ENCODE data around the gene NDUFA11. TPM values are rescaled to one million over a fixed set of nuclear protein-coding genes. Genes with fewer than 3 reads are reported as not detected.

The NDUFA11 gene
- total and polyA plus RNA-seq, 11 donors = 388 to 945 (median 491) TPM

GRCh38 chr19:5899728-5900526 is 3.7 kb downstream of the NDUFA11 start:
- DNase-seq (no peak), ATAC-seq (no peak)
- Histone ChIP-seq H3K4me1 (peaks cover 0 to 51% (median 18%) of the 10 kb centered on the region in 12 donors), H3K36me3 (peaks cover 0 to 38% (median 24%) of the 10 kb centered on the region in 9 donors), H3K27ac (no peak overlapping the region), H3K27me3 (no peaks in the 10 kb centered on the region), H3K9me3 (no peaks in the 10 kb centered on the region), H3K4me3 (no peak overlapping the region)
- TF ChIP-seq POLR2A (IDR thresholded peaks at IDR 0.05) (no peak), CTCF (IDR thresholded peaks at IDR 0.05) (no peak)
- intact Hi-C loops (cut with DNase I) = loop anchor here in 5 of 10 donors (5.0 to 10.0 kb wide), 5 partner anchors 75 to 475 kb away; partner anchors contain the start of genes RANBP3 (in 2 of the 5), ALKBH7 (in 1 of the 5), NRTN (in 1 of the 5) and PSPN (in 1 of the 5)
- WGBS, 4 donors = 85 to 89% (median 88%) methylated on average over 10 to 13 of the region's 13 CpGs

GRCh38 chr19:5897189-5897969 is 6.2 kb downstream of the NDUFA11 start:
- no peak for DNase-seq
- H3K4me3 ChIP-seq = no peak overlapping the region
- H3K27me3 ChIP-seq = no peaks in the 10 kb centered on the region
- intact Hi-C loops (cut with DNase I) = loop anchor here in 1 of 10 donors (5.0 kb wide), 1 partner anchor 90 kb away; the partner anchor contains the start of gene NRTN
- TF ChIP-seq POLR2A (IDR thresholded peaks at IDR 0.05) (no peak), CTCF (IDR thresholded peaks at IDR 0.05) (no peak)
- H3K4me1 ChIP-seq = peaks cover 0 to 69% (median 27%) of the 10 kb centered on the region in 12 donors
- no peak for ATAC-seq
- WGBS, 4 donors = 87 to 93% (median 91%) methylated on average over 25 to 30 of the region's 30 CpGs
- peaks cover 0 to 43% (median 25%) of the 10 kb centered on the region in 9 donors for H3K36me3 ChIP-seq
- peak overlapping the region in 1 of 12 donors; percentile 89 for H3K27ac ChIP-seq
- no peaks in the 10 kb centered on the region for H3K9me3 ChIP-seq

- Histone ChIP-seq H3K36me3 (peaks cover 0 to 43% (median 25%) of the 10 kb centered on the region in 9 donors), H3K27ac (peak overlapping the region in 5 of 12 donors; percentile 82 to 93 (median 88)), H3K9me3 (no peaks in the 10 kb centered on the region), H3K27me3 (peaks cover 0 to 8% (median 0%) of the 10 kb centered on the region in 9 donors), H3K4me1 (peaks cover 0 to 69% (median 28%) of the 10 kb centered on the region in 12 donors), H3K4me3 (no peak overlapping the region)
- intact Hi-C loops (cut with DNase I) = loop anchor here in 1 of 10 donors (5.0 kb wide), 1 partner anchor 89 kb away; the partner anchor contains the start of gene NRTN
- ATAC-seq (no peak), DNase-seq (no peak)
- WGBS, 4 donors = 86 to 93% (median 89%) methylated on average over 23 to 29 of the region's 29 CpGs
- TF ChIP-seq POLR2A (IDR thresholded peaks at IDR 0.05) (no peak), CTCF (IDR thresholded peaks at IDR 0.05) (no peak)
Measured at GRCh38 chr19:5896365-5897076, 7.1 kb downstream of the NDUFA11 start.

Data from heart left ventricle (tissue), 16 donors.